ENCODE data around the gene CDCA4. TPM values are rescaled to one million over a fixed set of nuclear protein-coding genes. Genes with fewer than 3 reads are reported as not detected.

Gene CDCA4
- total RNA-seq, 1 donor from 2014 or later = 50.8 TPM

- no peak overlapping the region for H3K4me3 ChIP-seq (ENCODE audit: low read depth, low read length)
- no peaks in the 10 kb centered on the region for H3K27me3 ChIP-seq (ENCODE audit: control insufficient read depth, insufficient read depth, low read length)
- FAIRE-seq = no peak
- no peak for DNase-seq (ENCODE audit: low read depth)
- no peak for TF ChIP-seq CTCF (IDR thresholded peaks at IDR 0.05; ENCODE audit: insufficient read depth, low read length, severe bottlenecking)
- peaks cover 28% of the 10 kb centered on the region for H3K36me3 ChIP-seq (ENCODE audit: control insufficient read depth, insufficient read depth, low read length)
Observed at GRCh38 chr14:104964546-104964945, 56.3 kb downstream of the CDCA4 start.

Other genes with a start within 250 kb of the CDCA4 start
- 164 and 191 TPM in 2 replicates for gene AKT1, start 225.3 kb downstream of the CDCA4 start, total RNA-seq
- gene ZBTB42, start 220.0 kb downstream of the CDCA4 start, total RNA-seq = 5.2 and 5.3 TPM in 2 replicates
- 29.0 and 41.5 TPM in 2 replicates for gene CEP170B, start 155.8 kb downstream of the CDCA4 start, total RNA-seq
- not detected in 2 replicates for gene PLD4, start 96.2 kb downstream of the CDCA4 start, total RNA-seq
- gene AHNAK2, start 42.7 kb downstream of the CDCA4 start, total RNA-seq = 367 and 620 TPM in 2 replicates
- gene CLBA1, start 35.3 kb downstream of the CDCA4 start, total RNA-seq = 8.4 and 14.1 TPM in 2 replicates
- gene GPR132, start 44.3 kb upstream of the CDCA4 start, total RNA-seq = 0.13 TPM in 1 of 2 replicates, not detected in the other
- 31.6 and 45.3 TPM in 2 replicates for gene JAG2, start 147.7 kb upstream of the CDCA4 start, total RNA-seq
- gene NUDT14, start 160.2 kb upstream of the CDCA4 start, total RNA-seq = 31.9 and 45.4 TPM in 2 replicates
- 63.4 and 75.8 TPM in 2 replicates for gene BTBD6, start 227.4 kb upstream of the CDCA4 start, total RNA-seq